B cell (primary cell): ENCODE data around the gene STYX. TPM values are rescaled to one million over a fixed set of nuclear protein-coding genes. Genes with fewer than 3 reads are reported as not detected.
A peak's percentile ranks its signal among the peaks of the same experiment; 100 is the strongest.

Experiments used
- ATAC-seq: fragments of 200-7000 bp; cut with Tn5 transposase; one replicate; pipeline ENCODE4 v1.10.0; 2021; ENCODE audit warnings: low read depth, mild to moderate bottlenecking, moderate number of reproducible peaks, moderate library complexity
- CTCF ChIA-PET: fragments of 350-600 bp; sonication (Branson Sonifier 250); formaldehyde crosslinking; loops from one replicate; lab custom pipeline; 2021; ENCODE audit warnings: antibody characterized with exemption, inconsistent platforms; lab: Charles Lee
- POLR2A ChIA-PET: fragments of 350-600 bp; sonication (Branson Sonifier 250); formaldehyde crosslinking; loops from one replicate; lab custom pipeline; 2021; ENCODE audit warnings: antibody characterized with exemption; lab: Charles Lee
- DNase-seq: peaks from one replicate; pipeline ENCODE4 v3.0.0; 2013
- H2AFZ ChIP-seq: 2 replicates; pipeline ENCODE4 v1.6.1; 2012; ENCODE audit warnings: mild to moderate bottlenecking, low read depth, low read length; ENCODE audit not compliant: insufficient read depth, poor library complexity, severe bottlenecking
- H3K27ac ChIP-seq, 2 donors: 1 replicate in 1 of 2; 2 replicates in 1 of 2; pipeline ENCODE4 v1.5.1; 2012 to 2013; ENCODE audit warnings: low read length in 2 of 2, mild to moderate bottlenecking in 2 of 2, moderate library complexity in 1 of 2
- H3K27me3 ChIP-seq, 4 experiments: fragments of 200-600 bp in 1 of 4; sonication (generic) in 1 of 4; replicated peaks in 1 of 4; 1 replicate in 2 of 4; 2 replicates in 2 of 4; pipeline versions ENCODE4 v1.6.1 to v1.7.0; 2013 to 2016; ENCODE audit warnings: low read length in 3 of 4, mild to moderate bottlenecking in 2 of 4, mixed read lengths in 1 of 4, moderate library complexity in 1 of 4; ENCODE audit not compliant: insufficient read depth in 4 of 4, control insufficient read depth in 3 of 4; ENCODE audit errors: control extremely low read depth in 1 of 4
- H3K36me3 ChIP-seq, 2 experiments: replicated peaks in 1 of 2; 1 replicate in 1 of 2; 2 replicates in 1 of 2; pipeline versions ENCODE4 v1.6.1 to v1.7.1; 2013; ENCODE audit warnings: low read length in 1 of 2; ENCODE audit not compliant: insufficient read depth in 2 of 2, control insufficient read depth in 1 of 2; ENCODE audit errors: control extremely low read depth in 1 of 2, extremely low read depth in 1 of 2
- H3K4me1 ChIP-seq, 2 donors: fragments of 200-600 bp in 1 of 2; sonication (generic) in 1 of 2; 1 replicate in 1 of 2; 2 replicates in 1 of 2; pipeline versions ENCODE4 v1.5.1 to v1.6.1; 2013 to 2017; ENCODE audit warnings: low read length in 2 of 2; ENCODE audit not compliant: control insufficient read depth in 2 of 2, insufficient read depth in 2 of 2
- H3K4me2 ChIP-seq: replicated peaks from 2 replicates; pipeline ENCODE3; 2012; ENCODE audit warnings: mild to moderate bottlenecking, low read depth, low read length; ENCODE audit not compliant: poor library complexity, severe bottlenecking
- H3K4me3 ChIP-seq, 5 experiments: fragments of 200-600 bp in 1 of 5; sonication (generic) in 1 of 5; 1 replicate in 3 of 5; 2 replicates in 2 of 5; pipeline versions ENCODE4 v1.5.1 to v1.7.0; 2011 to 2016; ENCODE audit warnings: low read length in 4 of 5, mild to moderate bottlenecking in 4 of 5, low read depth in 2 of 5, control low read depth in 1 of 5, moderate library complexity in 1 of 5; ENCODE audit not compliant: insufficient read depth in 1 of 5; ENCODE audit errors: control extremely low read depth in 1 of 5, extremely low read depth in 1 of 5
- H3K79me2 ChIP-seq: fragments of 200-600 bp; sonication (generic); one replicate; pipeline ENCODE4 v1.6.0; 2016; ENCODE audit warnings: low read length; ENCODE audit not compliant: control insufficient read depth, insufficient read depth
- H3K9ac ChIP-seq: fragments of 200-600 bp; sonication (generic); 2 replicates; pipeline ENCODE4 v1.6.1; 2017; ENCODE audit warnings: mild to moderate bottlenecking, low read length, moderate library complexity
- H3K9me3 ChIP-seq, 3 donors: one replicate each; pipeline versions ENCODE4 v1.6.1 to v1.7.1; 2013; ENCODE audit warnings: low read length in 2 of 3; ENCODE audit not compliant: control insufficient read depth in 2 of 3, insufficient read depth in 1 of 3; ENCODE audit errors: control extremely low read depth in 1 of 3
- H4K20me1 ChIP-seq: 2 replicates; pipeline ENCODE4 v1.6.0; 2012; ENCODE audit warnings: mild to moderate bottlenecking, low read length; ENCODE audit not compliant: insufficient read depth, control insufficient read depth, poor library complexity, severe bottlenecking
- H3K27ac Mint-ChIP-seq: one replicate; pipeline ENCODE4 v1.8.0; 2021; ENCODE audit warnings: mixed read lengths
- H3K27me3 Mint-ChIP-seq: one replicate; pipeline ENCODE4 v1.8.0; 2021; ENCODE audit warnings: mixed read lengths
- H3K4me1 Mint-ChIP-seq: one replicate; pipeline ENCODE4 v1.8.0; 2021; ENCODE audit warnings: mixed read lengths
- H3K4me3 Mint-ChIP-seq: one replicate; pipeline ENCODE4 v1.8.0; 2021; ENCODE audit warnings: mixed read lengths
- H3K9me3 Mint-ChIP-seq: one replicate; pipeline ENCODE4 v1.8.0; 2022; ENCODE audit warnings: mixed read lengths; ENCODE audit not compliant: insufficient read depth
- CTCF ChIP-seq: fragments of 200-600 bp; IDR thresholded peaks from one replicate; pipeline ENCODE4 v1.8.0; 2022; ENCODE audit warnings: antibody characterized with exemption, mild to moderate bottlenecking
- EZH2 ChIP-seq: IDR thresholded peaks from 2 replicates; pipeline ENCODE4 v1.6.1; 2012; ENCODE audit warnings: borderline replicate concordance, low read depth, mild to moderate bottlenecking, moderate library complexity, low read length; ENCODE audit not compliant: insufficient read depth, poor library complexity, severe bottlenecking
- WGBS: methylation state at CpG from one replicate; pipeline ENCODE4 v1.1.5; 2013; ENCODE audit warnings: missing lambda C conversion rate; ENCODE audit not compliant: insufficient coverage; 5-methylcytosine and 5-hydroxymethylcytosine counted together
- intact Hi-C: fragments of 100-400 bp; cut with micrococcal nuclease; formaldehyde crosslinking; loops from one replicate; pipeline ENCODE4 v1.10.0; 2022
- polyA plus RNA-seq: library from polyadenylated mRNA; depleted of rRNA; stranded (reverse); fragments of >200 nt; gene quantifications from 2 replicates; pipeline ENCODE4 v1.2.3, GENCODE V29; 2012
- total RNA-seq, 2 donors: library from RNA; stranded (reverse); fragments of 120-200 nt in 1 of 2; gene quantifications; 1 replicate in 1 of 2; 2 replicates in 1 of 2; pipeline versions ENCODE4 v1.2.3 to v1.2.4, GENCODE V29; 2013 to 2022

The STYX gene
- total and polyA plus RNA-seq, 2 donors (not counting 1 experiment from before 2014, with no cell fraction given): 5.0 to 15.7 TPM

DNA sequence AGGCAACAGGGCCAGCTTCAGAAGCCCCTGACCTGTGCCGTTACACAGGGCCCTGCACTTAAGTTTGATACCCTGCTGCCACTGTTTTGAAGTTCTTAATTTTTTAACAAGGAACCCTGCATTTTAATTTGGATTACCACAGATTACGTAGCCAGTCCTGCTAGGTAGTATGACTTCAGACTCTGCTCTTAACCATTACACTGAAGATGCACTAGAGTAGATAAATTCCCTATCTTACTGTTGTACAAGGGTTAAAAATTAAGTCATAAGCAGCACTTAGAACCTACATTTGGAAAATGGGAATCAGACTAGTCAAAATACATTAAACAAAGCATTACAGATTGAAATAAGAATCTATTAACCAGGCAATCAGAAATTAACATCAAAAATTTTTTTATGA lies 59.2 kb downstream of the STYX start:
- peaks cover 0 to under 1% (median 0%) of the 10 kb centered on the region in 3 donors for H3K9me3 ChIP-seq
- H3K4me3 Mint-ChIP-seq: peak overlapping the region; percentile 54
- H3K79me2 ChIP-seq: peaks cover 9% of the 10 kb centered on the region
- H3K27me3 Mint-ChIP-seq: no peaks in the 10 kb centered on the region
- no peak for DNase-seq
- H3K9ac ChIP-seq: no peak overlapping the region
- H3K27me3 ChIP-seq: no peaks in the 10 kb centered on the region
- no peak for ATAC-seq
- no peak overlapping the region for H3K27ac Mint-ChIP-seq
- peaks cover 14 to 20% of the 10 kb centered on the region in 2 donors for H3K4me1 ChIP-seq
- H2AFZ ChIP-seq: no peak overlapping the region
- 100% methylated on average over 1 of the region's 2 CpGs for WGBS
- ChIA-PET POLR2A (no interaction called here), CTCF (no interaction called here)
- intact Hi-C loops: loop anchor here (10.0 kb wide), 1 partner anchor 804 kb away; the partner anchor contains the start of gene RTRAF
- no peaks in the 10 kb centered on the region for H3K36me3 ChIP-seq
- peak overlapping the region; percentile 10 for H3K4me2 ChIP-seq
- H3K27ac ChIP-seq: no peak overlapping the region
- TF ChIP-seq CTCF: no peak
- no peak for TF ChIP-seq EZH2
- H4K20me1 ChIP-seq: no peaks in the 10 kb centered on the region
- no peak overlapping the region for H3K4me3 ChIP-seq
- H3K9me3 Mint-ChIP-seq: no peaks in the 10 kb centered on the region
- H3K4me1 Mint-ChIP-seq: peaks cover 27% of the 10 kb centered on the region

DNA sequence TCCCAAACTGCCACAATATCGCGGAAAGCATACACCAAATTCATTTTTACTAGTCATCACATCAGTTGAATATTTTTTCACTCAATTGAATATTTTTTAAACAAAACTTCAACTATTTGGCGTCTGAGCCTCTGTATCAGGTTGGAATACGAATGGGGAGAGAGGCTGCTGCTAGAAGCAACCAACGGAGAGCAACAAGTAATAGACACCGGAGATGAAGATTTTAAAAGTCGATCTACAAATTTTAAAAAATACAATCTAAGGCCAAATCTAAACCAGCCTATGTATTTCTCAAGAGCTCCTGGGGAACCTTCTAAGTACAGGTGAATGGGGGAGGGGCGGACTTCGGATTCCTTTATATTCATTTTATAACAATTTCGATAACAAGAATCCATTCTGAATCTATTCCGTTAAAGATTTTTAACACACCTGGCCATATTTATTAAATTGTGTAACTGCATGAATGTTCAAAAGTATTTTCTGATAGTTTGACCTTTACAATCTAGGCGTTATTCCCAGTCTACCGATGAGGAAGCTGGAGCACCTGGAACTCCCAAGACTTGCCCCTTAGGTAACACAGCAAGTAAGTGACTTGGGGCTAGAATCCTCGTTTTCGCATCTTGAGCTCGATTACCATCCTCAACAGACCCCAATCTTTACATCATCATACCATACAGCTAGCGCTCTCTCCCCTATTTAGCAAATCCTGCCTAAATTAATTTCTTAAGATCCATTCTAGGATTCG lies 60.2 kb downstream of the STYX start:
- intact Hi-C loops: loop anchor here (2.0 to 5.0 kb wide), 2 partner anchors 943 to 1508 kb away; no protein-coding TSS in a partner anchor
- POLR2A ChIA-PET: interaction anchor here (0.6 to 1.2 kb wide), 2 partner anchors 83 to 94 kb away, joined by 3 to 7 read pairs; partner anchors contain the start of genes ERO1A and PSMC6
- H3K27ac ChIP-seq: peak overlapping the region in 1 of 2 donors; percentile 58

More for the DNA sequence above, 60.2 kb downstream of the STYX start:
- H3K9me3 ChIP-seq: peaks cover 0 to 3% (median 0%) of the 10 kb centered on the region in 3 donors
- peak overlapping the region; percentile 96 for H3K4me2 ChIP-seq
- TF ChIP-seq EZH2: no peak
- no peak for TF ChIP-seq CTCF
- peak overlapping the region; percentile 89 for H3K4me3 Mint-ChIP-seq
- CTCF ChIA-PET: interaction anchor here (0.7 kb wide), 1 partner anchor 35 kb away, joined by 3 read pairs; no protein-coding TSS in a partner anchor
- peaks cover 27% of the 10 kb centered on the region for H3K4me1 Mint-ChIP-seq
- no peaks in the 10 kb centered on the region for H3K36me3 ChIP-seq
- H2AFZ ChIP-seq: peak overlapping the region; percentile 93
- H3K27ac Mint-ChIP-seq: peak overlapping the region; percentile 6
- peaks cover 9% of the 10 kb centered on the region for H3K79me2 ChIP-seq
- peak overlapping the region; percentile 82 for H3K9ac ChIP-seq
- peak overlapping the region; percentile 58 to 87 (median 80) for H3K4me3 ChIP-seq
- H3K4me1 ChIP-seq: peaks cover 14 to 20% of the 10 kb centered on the region in 2 donors
- no peak for DNase-seq
- WGBS: 44% methylated on average over 6 of the region's 18 CpGs
- no peaks in the 10 kb centered on the region for H4K20me1 ChIP-seq
- no peak for ATAC-seq
- H3K27me3 ChIP-seq: no peaks in the 10 kb centered on the region
- H3K27me3 Mint-ChIP-seq: no peaks in the 10 kb centered on the region
- no peaks in the 10 kb centered on the region for H3K9me3 Mint-ChIP-seq
